IPS-NIHi11 (cell line): Measurements from ENCODE around the gene PPP2R2C.

ENCODE experiments used
- DNase-seq: peaks from one replicate; pipeline ENCODE4 v3.0.0; 2012; ENCODE audit warnings: mixed read lengths, low spot score

The PPP2R2C gene

GRCh38 chr4:6396696-6397236 lies 75.6 kb downstream of the PPP2R2C start:
- DNase-seq = no peak

GRCh38 chr4:6395466-6396228 lies 76.8 kb downstream of the PPP2R2C start:
- DNase-seq = no peak

- DNase-seq = no peak
These were observed 77.7 kb downstream of the PPP2R2C start for GRCh38 chr4:6394671-6395081.

GRCh38 chr4:6393544-6394475 lies 78.6 kb downstream of the PPP2R2C start:
- no peak for DNase-seq

- DNase-seq = no peak
These were observed 79.3 kb downstream of the PPP2R2C start for GRCh38 chr4:6393066-6393465.

- no peak for DNase-seq
These were observed 80.0 kb downstream of the PPP2R2C start for GRCh38 chr4:6392407-6392806.

GRCh38 chr4:6391852-6392188 lies 80.6 kb downstream of the PPP2R2C start:
- no peak for DNase-seq

GRCh38 chr4:6391186-6391851 lies 81.1 kb downstream of the PPP2R2C start:
- no peak for DNase-seq

- no peak for DNase-seq
These were observed 82.1 kb downstream of the PPP2R2C start for GRCh38 chr4:6390356-6390755.

- no peak for DNase-seq
These were observed 83.1 kb downstream of the PPP2R2C start for GRCh38 chr4:6389142-6389825.

- no peak for DNase-seq
These were observed 83.7 kb downstream of the PPP2R2C start for GRCh38 chr4:6388713-6389112.

- DNase-seq = no peak
These were observed 84.5 kb downstream of the PPP2R2C start for GRCh38 chr4:6387946-6388345.

GRCh38 chr4:6386091-6386490 lies 86.3 kb downstream of the PPP2R2C start:
- no peak for DNase-seq

- DNase-seq = no peak
These were observed 87.1 kb downstream of the PPP2R2C start for GRCh38 chr4:6385288-6385687.

GRCh38 chr4:6384541-6384940 lies 87.9 kb downstream of the PPP2R2C start:
- DNase-seq = no peak

- no peak for DNase-seq
These were observed 88.5 kb downstream of the PPP2R2C start for GRCh38 chr4:6383929-6384328.

- DNase-seq = no peak
These were observed 89.4 kb downstream of the PPP2R2C start for GRCh38 chr4:6383009-6383404.

- DNase-seq = no peak
These were observed 90.8 kb downstream of the PPP2R2C start for GRCh38 chr4:6381571-6382123.

- DNase-seq = no peak
These were observed 91.5 kb downstream of the PPP2R2C start for GRCh38 chr4:6380746-6381410.

- peak; percentile 37 for DNase-seq
These were observed 92.4 kb downstream of the PPP2R2C start for GRCh38 chr4:6379767-6380745.
